Stimulated activated CD8-positive, alpha-beta memory T cell treated with anti-CD3 and anti-CD28 coated beads, Interleukin-7, amount 100 ng/mL, for 48 hours (primary cell): ENCODE measurements around the gene SMPDL3A.

Experiments used
- DNase-seq, 2 donors: peaks; one replicate each; pipeline ENCODE4 v3.0.0-alpha.2; 2020; ENCODE audit warnings: low read depth in 1 of 2; ENCODE audit errors: extremely low read depth in 1 of 2

The SMPDL3A gene

DNA sequence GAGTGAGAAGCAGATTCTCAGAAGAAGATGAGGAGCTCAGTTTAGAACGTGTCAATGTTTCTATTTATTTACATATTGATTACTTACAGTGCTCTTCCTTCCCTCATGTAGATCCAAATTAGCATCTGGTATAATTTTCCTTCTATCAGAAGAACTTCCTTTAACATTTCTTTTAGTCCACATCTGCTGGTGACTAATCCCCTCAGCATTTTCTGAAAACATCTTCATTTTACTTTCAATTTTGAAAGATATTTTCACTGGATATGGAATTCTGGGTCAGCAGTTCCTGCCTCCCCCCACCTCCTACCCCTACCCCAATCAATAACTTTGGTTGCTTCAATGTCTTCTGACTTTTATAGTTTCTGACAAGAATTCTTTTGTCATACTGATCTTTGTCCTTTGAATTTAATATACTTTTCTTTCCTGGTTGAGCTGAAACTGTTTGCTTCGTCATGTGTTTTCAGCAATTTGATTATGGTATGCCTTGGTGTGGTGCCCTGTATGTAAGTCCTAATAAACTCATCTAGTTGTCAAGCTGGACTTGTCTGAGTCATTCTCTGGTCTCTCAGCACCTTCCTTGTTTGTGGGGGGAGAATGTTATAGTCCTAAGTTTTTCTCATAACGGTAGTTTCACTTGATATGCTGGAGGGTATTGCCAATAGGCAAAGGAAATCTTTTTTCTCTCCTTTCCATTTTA lies 57.0 kb downstream of the SMPDL3A start:
- no peak for DNase-seq

DNA sequence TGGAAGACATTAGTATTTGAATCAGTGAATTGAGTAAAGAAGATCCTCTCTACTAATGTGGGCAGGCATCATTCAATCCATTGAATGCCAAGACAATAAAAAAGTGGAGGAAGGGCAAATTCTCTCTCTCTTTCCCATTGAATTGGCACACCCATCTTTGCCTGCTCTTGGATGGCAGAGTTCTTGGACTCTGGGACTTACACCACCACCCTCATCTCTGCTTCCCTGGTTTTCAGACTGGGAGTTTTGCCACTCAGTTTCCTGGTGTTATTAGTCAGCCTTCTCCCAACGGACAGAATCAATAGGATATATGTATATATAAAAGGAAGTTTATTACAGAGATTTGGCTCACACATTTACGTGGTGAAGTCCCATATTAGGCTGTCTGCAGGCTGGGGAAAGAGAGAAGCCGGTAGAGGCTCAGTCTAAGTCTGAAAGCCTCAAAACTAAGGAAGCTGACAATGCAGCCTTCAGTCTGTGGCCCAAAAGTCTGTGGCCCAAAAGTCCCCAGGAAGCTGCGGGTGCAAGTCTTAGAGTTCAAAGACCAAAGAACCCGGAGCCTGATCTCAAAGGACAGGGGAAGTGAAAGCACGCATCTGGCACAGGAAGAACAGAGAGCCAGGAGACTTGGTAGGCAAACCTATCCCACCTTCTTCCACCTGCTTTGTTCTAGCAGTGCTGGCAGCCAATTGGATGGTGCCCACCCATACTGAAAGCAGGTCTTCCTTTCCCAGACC lies 64.4 kb downstream of the SMPDL3A start:
- DNase-seq = no peak
